Caki2 (cell line): Measurements from ENCODE around the gene NUP153. TPM values are rescaled to one million over a fixed set of nuclear protein-coding genes. Genes with fewer than 3 reads are reported as not detected.
"Not testable (repeated sequence)": the region's sequence is repeated elsewhere in the genome, so short reads cannot be mapped to it uniquely, and the experiment has no call there.

ENCODE experiments used
- DNase-seq: peaks from one replicate; pipeline ENCODE4 v3.0.0-alpha.2; 2015; ENCODE audit warnings: low read depth
- in situ Hi-C: cut with HindIII; loops from 2 replicates; pipeline ENCODE4 v1.10.0; 2016; ENCODE audit warnings: low sequenced_read_pairs, low pct_unique_long_range_greater_than_20kb, mixed read lengths
- total RNA-seq: library from RNA; depleted of rRNA; stranded (reverse); fragments of >200 nt; shearing (Covaris generic); gene quantifications from 2 replicates; pipeline ENCODE4 v1.2.3, GENCODE V29; 2014; ENCODE audit warnings: low replicate concordance; rRNA removed

The NUP153 gene
- total RNA-seq, 1 experiment from 2014 or later, result 30.5 TPM

DNA sequence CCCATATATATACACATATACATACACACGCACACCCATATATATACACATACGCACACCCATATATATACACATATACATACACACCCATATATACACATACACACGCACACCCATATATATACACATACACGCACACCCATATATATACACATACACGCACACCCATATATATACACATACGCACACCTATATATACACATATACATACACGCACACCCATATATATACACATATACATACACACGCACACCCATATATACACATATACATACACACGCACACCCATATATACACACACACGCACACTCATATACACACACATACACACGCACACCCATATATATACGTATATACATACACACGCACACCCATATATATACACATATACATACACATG, 120.1 kb downstream of the NUP153 start:
- DNase-seq, result not testable (repeated sequence)

GRCh38 chr6:17585766-17586490, 120.8 kb downstream of the NUP153 start:
- DNase-seq, result peak; percentile 46
- in situ Hi-C loops, result no loop called here

More for the DNA sequence above, 120.1 kb downstream of the NUP153 start:
- in situ Hi-C loops, result not testable (repeated sequence)

DNA sequence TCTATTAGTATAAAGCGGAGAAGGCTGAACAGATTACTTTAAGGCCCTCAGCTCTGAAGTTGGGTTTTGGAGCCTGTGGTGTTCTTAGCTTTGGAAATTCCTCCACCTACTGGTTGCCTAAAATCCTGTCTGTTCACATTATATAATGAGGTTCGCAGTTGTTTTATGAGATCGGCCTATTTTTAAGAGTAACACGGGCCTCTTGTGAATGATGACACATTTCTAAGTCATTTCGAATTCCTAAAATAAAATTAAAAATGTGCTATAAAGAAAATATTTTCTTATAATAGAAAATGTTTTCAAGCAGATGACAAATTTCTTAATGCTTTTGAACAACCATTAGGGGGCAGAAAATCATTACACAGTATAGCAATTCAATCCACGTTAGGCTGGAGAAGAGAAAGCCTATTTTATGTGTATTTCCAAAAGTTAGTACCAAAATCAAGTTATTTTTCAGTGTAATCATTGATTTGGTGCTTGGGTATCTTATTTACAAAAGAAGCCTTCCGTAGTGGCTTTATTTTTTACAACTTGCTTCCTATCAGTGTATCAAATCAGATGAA, 122.4 kb downstream of the NUP153 start:
- in situ Hi-C loops, result no loop called here
- DNase-seq, result peak; percentile 70

DNA sequence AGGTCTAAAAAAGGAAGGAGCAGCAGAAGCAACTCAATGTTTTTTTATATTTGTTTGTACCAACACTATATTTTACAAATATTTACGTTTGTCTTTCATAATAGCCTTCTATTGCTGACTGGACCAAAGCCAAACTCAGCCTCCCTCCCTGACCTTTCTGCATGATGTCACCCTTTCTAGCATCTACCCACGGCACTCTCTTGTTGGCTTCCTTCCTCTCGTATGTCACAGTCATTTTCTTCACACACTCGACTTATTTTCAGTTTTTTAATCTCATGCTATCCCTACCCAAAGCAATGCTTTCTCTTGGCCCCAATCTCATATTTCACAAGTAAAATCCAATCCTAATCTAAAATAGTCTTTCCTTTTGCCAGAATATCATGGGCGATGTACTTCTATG, 122.9 kb downstream of the NUP153 start:
- DNase-seq, result no peak
- in situ Hi-C loops, result no loop called here

DNA sequence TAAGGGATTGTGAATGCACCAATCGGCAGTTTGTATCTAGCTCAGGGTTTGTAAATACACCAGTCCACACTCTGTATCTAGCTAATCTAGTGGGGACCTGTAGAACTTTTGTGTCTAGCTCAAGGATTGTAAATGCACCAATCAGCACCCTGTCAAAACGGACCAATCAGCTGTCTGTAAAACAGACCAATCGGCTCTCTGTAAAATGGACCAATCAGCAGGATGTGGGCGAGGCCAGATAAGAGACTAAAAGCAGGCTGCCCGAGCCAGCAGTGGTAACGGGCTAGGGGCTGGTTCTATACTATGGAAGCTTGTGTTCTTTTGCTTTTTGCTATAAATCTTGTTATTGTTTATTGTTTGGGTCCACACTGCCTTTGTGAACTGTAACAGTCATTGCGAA, 125.4 kb downstream of the NUP153 start:
- in situ Hi-C loops, result not testable (repeated sequence)
- DNase-seq, result peak; percentile 35

DNA sequence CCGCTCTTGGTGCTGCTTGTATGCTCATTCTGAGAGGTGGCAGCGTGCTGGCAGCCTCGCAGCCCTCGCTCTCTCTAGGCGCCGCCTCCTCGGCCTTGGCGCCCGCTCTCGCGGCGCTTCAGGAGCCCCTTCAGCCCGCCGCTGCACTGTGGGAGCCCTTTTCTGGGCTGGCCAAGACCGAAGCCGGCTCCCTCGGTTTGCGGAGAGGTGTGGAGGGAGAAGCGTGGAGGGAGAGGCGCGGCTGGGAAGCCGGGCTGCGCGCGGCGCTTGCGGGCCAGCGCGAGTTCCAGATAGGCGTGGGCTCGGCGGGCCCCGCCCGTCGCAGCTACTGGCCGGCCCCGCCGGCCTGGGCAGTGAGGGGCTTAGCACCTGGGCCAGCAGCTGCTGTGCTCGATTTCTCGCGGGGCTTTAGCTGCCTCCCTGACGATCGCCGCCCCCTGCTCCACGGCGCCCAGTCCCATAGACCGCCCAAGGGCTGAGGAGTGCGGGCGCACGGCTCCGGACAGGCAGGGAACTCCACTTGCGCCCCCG, 126.1 kb downstream of the NUP153 start:
- in situ Hi-C loops, result no loop called here
- peak; percentile 83 for DNase-seq

- peak; percentile 25 for DNase-seq
- in situ Hi-C loops, result no loop called here
Observed at GRCh38 chr6:17577059-17577458, 129.7 kb downstream of the NUP153 start.

GRCh38 chr6:17574866-17575560, 131.7 kb downstream of the NUP153 start:
- in situ Hi-C loops, result no loop called here

DNA sequence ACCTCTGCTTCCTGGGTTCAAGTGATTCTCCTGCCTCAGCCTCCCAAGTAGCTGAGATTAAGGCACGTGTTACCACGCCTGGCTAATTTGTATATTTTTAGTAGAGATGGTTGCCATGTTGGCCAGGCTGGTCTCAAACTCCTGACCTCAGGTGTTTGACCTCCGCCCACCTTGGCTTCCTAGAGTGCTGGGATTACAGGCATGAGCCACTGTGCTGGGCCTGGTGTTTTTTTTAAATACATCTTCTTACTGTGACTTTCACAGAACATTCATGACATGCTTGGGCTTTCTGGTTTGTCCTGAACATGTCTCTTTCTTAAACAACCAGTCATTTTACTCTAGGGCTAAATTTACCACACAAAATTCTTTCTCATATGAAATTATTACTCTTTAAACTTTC, 141.3 kb downstream of the NUP153 start:
- in situ Hi-C loops, result no loop called here

More at GRCh38 chr6:17574866-17575560, 131.7 kb downstream of the NUP153 start:
- DNase-seq, result no peak

More for the DNA sequence above, 141.3 kb downstream of the NUP153 start:
- DNase-seq, result no peak

Other genes starting within 250 kb of the NUP153 start
- 1.0 and 4.8 TPM in 2 replicates for gene FAM8A1, start 106.6 kb downstream of the NUP153 start, total RNA-seq